KMS-11 (cell line): ENCODE results near the gene IL1RAPL1.

ENCODE experiments used
- H2AFZ ChIP-seq: fragments of 200-600 bp; sonication (generic); 2 replicates; pipeline ENCODE4 v1.6.1; 2016; ENCODE audit warnings: antibody characterized with exemption, mixed run types, low read depth
- H3K27ac ChIP-seq: fragments of 200-600 bp; sonication (generic); 2 replicates; pipeline ENCODE4 v1.6.1; 2016; ENCODE audit warnings: mild to moderate bottlenecking, mixed run types
- H3K27me3 ChIP-seq: fragments of 200-600 bp; sonication (generic); 2 replicates; pipeline ENCODE4 v1.6.1; 2017; ENCODE audit warnings: mild to moderate bottlenecking, low read depth, mixed run types, moderate library complexity; ENCODE audit not compliant: insufficient read depth
- H3K36me3 ChIP-seq: fragments of 200-600 bp; sonication (generic); 2 replicates; pipeline ENCODE4 v1.6.1; 2017; ENCODE audit warnings: mild to moderate bottlenecking, mixed run types; ENCODE audit not compliant: insufficient read depth
- H3K4me1 ChIP-seq: fragments of 200-600 bp; sonication (generic); 2 replicates; pipeline ENCODE4 v1.6.1; 2016; ENCODE audit warnings: mild to moderate bottlenecking, low read depth, mixed run types; ENCODE audit not compliant: poor library complexity, severe bottlenecking
- H3K4me2 ChIP-seq: fragments of 200-600 bp; sonication (generic); 2 replicates; pipeline ENCODE4 v1.7.0; 2016; ENCODE audit warnings: mild to moderate bottlenecking, mixed run types
- H3K4me3 ChIP-seq: fragments of 200-600 bp; sonication (generic); IDR thresholded peaks from 2 replicates; pipeline ENCODE4 v1.6.1; 2017; ENCODE audit warnings: low read depth, low read length, mixed read lengths; ENCODE audit not compliant: insufficient read depth
- H3K79me2 ChIP-seq: fragments of 200-600 bp; sonication (generic); 2 replicates; pipeline ENCODE4 v1.6.1; 2016; ENCODE audit warnings: low read depth, mixed run types; ENCODE audit not compliant: insufficient read depth
- H3K9ac ChIP-seq: fragments of 200-600 bp; sonication (generic); 2 replicates; pipeline ENCODE4 v1.6.1; 2016; ENCODE audit warnings: mild to moderate bottlenecking, mixed run types
- H4K20me1 ChIP-seq: fragments of 200-600 bp; sonication (generic); 2 replicates; pipeline ENCODE4 v1.6.1; 2016; ENCODE audit warnings: mild to moderate bottlenecking, mixed run types; ENCODE audit not compliant: insufficient read depth
- TF ChIP-seq, protein P1 (sequence below): fragments of 200-600 bp; sonication (generic); conservative IDR thresholded peaks from 2 replicates; pipeline ENCODE4 v1.6.1; 2017; ENCODE audit warnings: low read depth, mild to moderate bottlenecking, antibody characterized with exemption, low read length, moderate library complexity, mixed read lengths

IL1RAPL1 gene

GRCh38 chrX:28802625-28803024, 215.4 kb downstream of the IL1RAPL1 start:
- H3K36me3 ChIP-seq: no peaks in the 10 kb centered on the region
- TF ChIP-seq, protein P1, sequence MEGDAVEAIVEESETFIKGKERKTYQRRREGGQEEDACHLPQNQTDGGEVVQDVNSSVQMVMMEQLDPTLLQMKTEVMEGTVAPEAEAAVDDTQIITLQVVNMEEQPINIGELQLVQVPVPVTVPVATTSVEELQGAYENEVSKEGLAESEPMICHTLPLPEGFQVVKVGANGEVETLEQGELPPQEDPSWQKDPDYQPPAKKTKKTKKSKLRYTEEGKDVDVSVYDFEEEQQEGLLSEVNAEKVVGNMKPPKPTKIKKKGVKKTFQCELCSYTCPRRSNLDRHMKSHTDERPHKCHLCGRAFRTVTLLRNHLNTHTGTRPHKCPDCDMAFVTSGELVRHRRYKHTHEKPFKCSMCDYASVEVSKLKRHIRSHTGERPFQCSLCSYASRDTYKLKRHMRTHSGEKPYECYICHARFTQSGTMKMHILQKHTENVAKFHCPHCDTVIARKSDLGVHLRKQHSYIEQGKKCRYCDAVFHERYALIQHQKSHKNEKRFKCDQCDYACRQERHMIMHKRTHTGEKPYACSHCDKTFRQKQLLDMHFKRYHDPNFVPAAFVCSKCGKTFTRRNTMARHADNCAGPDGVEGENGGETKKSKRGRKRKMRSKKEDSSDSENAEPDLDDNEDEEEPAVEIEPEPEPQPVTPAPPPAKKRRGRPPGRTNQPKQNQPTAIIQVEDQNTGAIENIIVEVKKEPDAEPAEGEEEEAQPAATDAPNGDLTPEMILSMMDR: no peak
- no peaks in the 10 kb centered on the region for H4K20me1 ChIP-seq
- H3K79me2 ChIP-seq: no peaks in the 10 kb centered on the region
- H3K27me3 ChIP-seq: no peaks in the 10 kb centered on the region
- H3K4me3 ChIP-seq: no peak overlapping the region
- no peaks in the 10 kb centered on the region for H3K4me1 ChIP-seq
- no peak overlapping the region for H3K9ac ChIP-seq
- no peak overlapping the region for H3K4me2 ChIP-seq
- no peak overlapping the region for H3K27ac ChIP-seq
- H2AFZ ChIP-seq: no peak overlapping the region

GRCh38 chrX:28835991-28836390, 248.7 kb downstream of the IL1RAPL1 start:
- Histone ChIP-seq H3K4me2 (no peak overlapping the region), H3K27ac (no peak overlapping the region), H3K4me3 (no peak overlapping the region), H2AFZ (no peak overlapping the region), H3K36me3 (no peaks in the 10 kb centered on the region), H4K20me1 (no peaks in the 10 kb centered on the region), H3K27me3 (no peaks in the 10 kb centered on the region), H3K9ac (no peak overlapping the region), H3K79me2 (no peaks in the 10 kb centered on the region), H3K4me1 (no peaks in the 10 kb centered on the region)
- TF ChIP-seq, protein P1: no peak

GRCh38 chrX:28843817-28844216, 256.6 kb downstream of the IL1RAPL1 start:
- Histone ChIP-seq H3K27me3 (no peaks in the 10 kb centered on the region), H3K4me2 (no peak overlapping the region), H3K9ac (no peak overlapping the region), H3K36me3 (no peaks in the 10 kb centered on the region), H3K27ac (no peak overlapping the region), H3K4me3 (no peak overlapping the region), H3K79me2 (no peaks in the 10 kb centered on the region), H4K20me1 (no peaks in the 10 kb centered on the region), H2AFZ (no peak overlapping the region), H3K4me1 (no peaks in the 10 kb centered on the region)
- TF ChIP-seq, protein P1: no peak

GRCh38 chrX:28847423-28847822, 260.2 kb downstream of the IL1RAPL1 start:
- H3K27ac ChIP-seq: no peak overlapping the region
- H3K27me3 ChIP-seq: no peaks in the 10 kb centered on the region
- no peaks in the 10 kb centered on the region for H3K4me1 ChIP-seq
- no peak overlapping the region for H3K4me2 ChIP-seq
- H2AFZ ChIP-seq: no peak overlapping the region
- no peaks in the 10 kb centered on the region for H4K20me1 ChIP-seq
- H3K36me3 ChIP-seq: no peaks in the 10 kb centered on the region
- no peak overlapping the region for H3K9ac ChIP-seq
- no peaks in the 10 kb centered on the region for H3K79me2 ChIP-seq
- H3K4me3 ChIP-seq: no peak overlapping the region
- TF ChIP-seq, protein P1: no peak
